HG03064 (cell line): ENCODE data around the gene LAMA1.

Experiments used
- ATAC-seq: cut with Tn5 transposase; IDR thresholded peaks from one replicate; pipeline ENCODE4 v1.9.1; 2021; ENCODE audit warnings: low read depth; ENCODE audit not compliant: unreplicated experiment

LAMA1 gene

GRCh38 chr18:7062811-7063210, 54.8 kb downstream of the LAMA1 start:
- ATAC-seq: no peak

DNA sequence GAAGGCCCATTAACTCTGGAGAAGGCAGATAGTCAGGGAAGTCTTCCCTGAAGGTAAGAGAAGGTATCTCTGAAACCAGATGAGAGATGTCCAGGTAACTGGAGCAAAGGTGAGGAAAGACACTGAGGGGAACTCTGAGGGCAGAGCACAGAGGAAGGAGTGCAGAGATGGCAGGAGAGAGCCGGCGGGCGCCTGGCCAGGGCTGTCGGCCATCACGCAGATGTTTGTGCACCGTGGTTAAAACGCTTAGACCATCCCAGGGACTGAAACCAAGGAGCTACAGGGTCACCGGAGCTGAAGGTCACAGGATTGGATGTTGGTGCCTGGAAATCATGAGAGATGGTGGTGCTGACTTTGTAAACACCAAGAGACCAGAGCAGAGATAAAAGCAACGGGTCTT, 55.4 kb downstream of the LAMA1 start:
- no peak for ATAC-seq

GRCh38 chr18:7059276-7059675, 58.3 kb downstream of the LAMA1 start:
- ATAC-seq: no peak

DNA sequence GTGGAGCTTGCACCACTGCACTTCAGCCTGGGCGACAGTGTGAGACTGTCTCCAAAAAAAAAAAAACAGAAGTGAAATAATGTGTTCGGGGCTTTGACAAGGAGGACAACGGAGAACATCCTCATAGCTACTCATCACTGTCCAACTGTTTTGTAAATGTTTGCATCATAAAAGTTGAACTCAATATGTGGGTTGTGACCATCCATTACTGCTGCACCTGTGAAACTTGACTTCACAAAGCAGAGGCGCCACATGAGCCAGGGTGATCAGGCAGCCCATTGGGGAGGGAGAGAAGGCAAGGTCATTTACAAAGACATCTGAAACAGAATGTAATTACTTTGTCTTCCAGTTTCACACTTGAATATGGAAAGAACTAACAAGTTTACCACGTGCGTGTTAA, 61.6 kb downstream of the LAMA1 start:
- ATAC-seq: no peak

- no peak for ATAC-seq
Observed at GRCh38 chr18:7049951-7050350, 67.6 kb downstream of the LAMA1 start.

DNA sequence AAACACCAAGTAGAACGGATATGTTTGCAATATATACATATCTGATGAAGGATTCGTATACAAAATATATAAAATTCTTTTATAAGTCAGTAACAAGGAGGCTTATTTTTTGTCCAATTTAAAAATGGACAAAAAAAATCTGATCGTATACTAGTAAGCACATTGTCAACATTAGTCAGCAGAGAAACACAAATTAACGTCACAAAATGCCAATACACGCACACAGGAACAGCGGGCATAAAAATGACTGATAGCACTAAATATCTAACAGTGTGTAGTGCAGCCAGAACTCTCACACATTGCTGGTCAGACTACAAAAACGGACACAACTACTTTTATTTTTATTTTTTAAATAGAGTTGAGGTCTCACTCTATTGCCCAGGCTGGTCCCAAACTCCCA, 69.5 kb downstream of the LAMA1 start:
- no peak for ATAC-seq

DNA sequence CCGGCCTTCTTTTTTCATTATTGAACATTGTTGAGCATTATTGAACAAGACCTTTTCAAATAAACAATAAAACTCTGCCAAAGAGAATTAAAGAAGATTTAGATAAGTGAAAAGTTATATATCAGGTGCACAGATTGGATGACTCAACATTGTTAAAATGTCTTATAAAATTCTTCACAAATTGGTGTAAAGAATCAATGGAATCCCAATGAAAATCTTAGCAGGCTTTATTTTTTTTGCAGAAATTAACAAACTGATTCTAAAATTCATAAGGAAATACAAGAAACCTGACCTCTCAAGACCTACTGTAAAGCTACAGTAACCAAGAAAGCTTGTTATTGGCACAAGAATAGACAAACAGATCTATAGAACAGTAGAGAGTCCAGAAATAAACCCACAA, 70.3 kb downstream of the LAMA1 start:
- ATAC-seq: no peak

GRCh38 chr18:7038330-7038851, 79.2 kb downstream of the LAMA1 start:
- no peak for ATAC-seq

DNA sequence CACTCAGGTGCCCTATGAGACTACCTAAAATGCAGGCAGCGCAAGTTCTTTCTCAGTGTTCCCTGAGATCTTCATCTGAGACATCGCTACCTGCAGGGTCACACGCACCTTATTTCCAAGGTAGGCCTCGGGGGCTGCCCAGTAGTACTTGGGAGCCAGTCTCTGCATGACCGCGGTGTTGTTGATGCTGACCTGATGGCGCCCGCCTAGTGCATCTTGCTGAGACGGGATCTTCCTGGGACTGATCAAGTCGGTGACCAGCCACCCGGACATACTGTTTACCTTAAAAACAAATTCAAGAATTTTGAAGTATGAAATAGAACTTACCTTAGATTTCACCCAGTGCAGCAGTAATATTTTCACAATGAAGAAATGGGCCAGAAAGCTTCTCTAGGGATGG, 80.1 kb downstream of the LAMA1 start:
- ATAC-seq: no peak

DNA sequence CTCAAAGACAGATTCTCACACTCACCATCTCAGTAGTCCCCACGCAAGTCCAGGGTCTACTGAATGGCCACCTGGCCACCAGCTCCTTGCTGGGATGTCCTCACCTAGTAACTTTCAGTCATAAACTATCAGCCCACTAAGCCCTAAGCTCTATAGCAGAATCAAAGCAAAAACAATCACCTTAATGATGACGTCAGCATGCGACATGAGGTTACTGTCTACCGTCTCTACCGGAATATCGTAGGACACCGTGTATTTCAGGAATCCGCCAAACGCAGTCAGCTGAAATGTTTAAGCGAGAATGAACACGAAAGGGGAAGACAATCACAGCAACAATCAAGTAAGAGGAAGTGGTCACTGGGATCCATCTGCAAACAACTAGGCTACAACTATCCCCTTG, 81.8 kb downstream of the LAMA1 start:
- ATAC-seq: no peak

GRCh38 chr18:7034924-7035323, 82.7 kb downstream of the LAMA1 start:
- no peak for ATAC-seq

- ATAC-seq: no peak
Observed at GRCh38 chr18:7032537-7032936, 85.1 kb downstream of the LAMA1 start.

DNA sequence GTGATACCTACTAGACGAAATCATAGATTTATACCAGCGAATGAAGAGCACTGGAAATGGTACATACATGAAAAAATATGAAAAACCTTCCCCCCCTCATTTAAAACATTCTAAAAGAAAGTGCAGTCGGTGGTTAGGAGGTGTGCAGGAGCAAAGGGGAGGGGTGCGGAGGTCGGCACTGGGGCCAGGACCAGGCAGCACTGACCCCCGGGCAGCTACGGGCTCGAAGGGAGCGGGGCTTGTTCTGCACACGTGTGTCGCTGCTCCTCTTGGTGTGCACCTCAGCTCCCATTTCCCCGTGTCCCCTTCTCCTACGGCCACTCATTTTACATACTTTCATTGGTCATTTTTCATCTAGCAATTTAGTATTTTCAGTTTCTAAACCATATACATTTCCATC, 89.0 kb downstream of the LAMA1 start:
- no peak for ATAC-seq

GRCh38 chr18:7025194-7025593, 92.4 kb downstream of the LAMA1 start:
- no peak for ATAC-seq

- no peak for ATAC-seq
Observed at GRCh38 chr18:7023581-7023980, 94.0 kb downstream of the LAMA1 start.

DNA sequence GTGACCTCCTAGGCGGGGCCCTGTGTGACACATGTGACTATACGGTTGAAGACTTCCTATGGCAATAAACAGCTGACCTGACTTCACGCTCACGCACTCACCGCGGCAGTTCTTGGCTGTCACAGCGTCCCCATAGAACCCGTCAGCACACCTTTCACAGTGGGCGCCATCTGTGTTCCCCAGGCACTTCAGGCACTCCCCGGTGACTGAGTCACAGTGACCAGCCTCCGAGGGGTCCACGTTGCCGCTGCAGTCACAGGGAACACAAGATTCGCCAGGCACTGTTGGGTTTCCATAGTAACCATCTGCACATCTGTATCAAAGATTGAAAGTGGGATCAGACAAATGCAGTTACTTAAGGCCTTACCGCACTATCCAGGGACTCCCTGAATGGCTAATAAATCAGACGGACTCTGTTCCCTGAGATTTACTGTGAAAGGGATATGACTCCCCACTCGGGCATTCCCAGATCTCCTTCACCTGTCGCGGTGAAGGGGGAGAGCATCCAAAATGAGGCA, 94.5 kb downstream of the LAMA1 start:
- no peak for ATAC-seq

GRCh38 chr18:7021994-7022840, 95.4 kb downstream of the LAMA1 start:
- no peak for ATAC-seq

DNA sequence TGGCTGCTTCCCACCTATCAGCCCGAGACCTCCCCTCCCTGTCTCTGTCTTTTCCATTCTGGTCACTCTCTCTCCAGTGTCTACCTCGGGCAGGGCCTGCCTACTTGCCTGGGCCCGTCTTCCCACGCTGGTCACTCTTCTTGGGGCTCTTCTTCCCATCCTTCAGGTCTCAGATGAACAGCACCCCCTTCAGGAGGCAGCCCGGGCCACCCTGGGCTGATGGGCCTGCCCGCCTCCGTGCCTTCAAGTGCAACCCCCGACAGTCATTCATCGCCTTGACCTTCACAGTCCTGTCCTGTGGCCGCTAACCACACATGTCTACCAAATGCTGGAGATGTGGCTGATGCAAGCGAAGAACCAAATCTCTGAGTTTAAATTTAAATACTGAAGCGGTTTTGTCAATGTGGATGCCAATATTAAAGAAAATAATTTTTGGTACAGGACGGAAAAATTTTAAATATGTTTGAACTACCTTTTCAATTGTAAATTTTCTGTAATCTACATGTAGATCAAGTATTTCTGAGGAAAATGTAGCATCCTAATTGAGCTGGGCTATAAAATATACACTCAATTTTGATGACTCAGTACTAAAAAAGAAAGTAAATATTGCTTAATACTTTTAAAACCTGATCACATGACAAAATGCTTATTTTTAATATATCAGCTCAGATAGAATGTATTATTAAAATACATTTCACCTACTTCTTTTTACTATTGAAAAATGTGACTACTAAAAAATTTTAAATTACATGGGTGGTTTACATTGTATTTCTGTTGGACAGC, 96.4 kb downstream of the LAMA1 start:
- ATAC-seq: no peak

DNA sequence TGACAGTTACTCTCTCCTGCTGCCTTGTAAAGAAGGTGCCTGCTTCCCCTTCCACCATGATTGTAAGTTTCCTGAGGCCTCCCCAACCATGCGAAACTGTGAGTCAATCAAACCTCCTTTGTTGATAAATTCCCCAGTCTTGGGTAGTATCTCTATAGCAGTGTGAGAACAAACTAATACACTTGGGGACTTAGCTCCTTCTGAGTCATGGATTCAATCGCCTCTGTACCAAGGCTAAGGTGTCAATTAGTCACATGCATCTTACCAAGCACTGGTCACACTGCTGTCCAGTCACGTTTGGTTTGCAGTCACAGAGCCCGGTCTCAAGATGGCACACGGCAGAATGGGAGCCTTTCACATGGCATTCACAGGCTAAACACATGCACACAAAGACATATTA, 100.6 kb downstream of the LAMA1 start:
- ATAC-seq: no peak

- no peak for ATAC-seq
Observed at GRCh38 chr18:7011142-7011541, 106.5 kb downstream of the LAMA1 start.

DNA sequence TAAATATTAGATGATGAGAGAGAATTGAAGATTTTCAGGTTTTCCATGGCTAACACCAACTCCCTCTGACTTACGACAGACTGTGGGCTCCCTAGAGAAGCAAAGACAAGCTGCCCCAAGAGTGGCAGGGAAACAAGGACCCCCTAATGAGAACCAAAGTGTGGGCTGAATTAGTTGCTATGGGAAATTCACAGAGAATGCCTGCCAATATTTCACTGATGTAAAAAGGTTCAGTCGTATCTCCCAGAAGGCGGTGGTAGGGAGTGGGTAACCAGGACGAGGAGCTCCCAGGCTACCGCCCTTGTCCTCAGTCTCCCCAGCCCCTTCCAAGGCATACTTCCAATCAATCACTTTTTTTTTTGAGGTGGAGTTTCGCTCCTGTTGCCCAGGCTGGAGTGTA, 113.6 kb downstream of the LAMA1 start:
- ATAC-seq: no peak

DNA sequence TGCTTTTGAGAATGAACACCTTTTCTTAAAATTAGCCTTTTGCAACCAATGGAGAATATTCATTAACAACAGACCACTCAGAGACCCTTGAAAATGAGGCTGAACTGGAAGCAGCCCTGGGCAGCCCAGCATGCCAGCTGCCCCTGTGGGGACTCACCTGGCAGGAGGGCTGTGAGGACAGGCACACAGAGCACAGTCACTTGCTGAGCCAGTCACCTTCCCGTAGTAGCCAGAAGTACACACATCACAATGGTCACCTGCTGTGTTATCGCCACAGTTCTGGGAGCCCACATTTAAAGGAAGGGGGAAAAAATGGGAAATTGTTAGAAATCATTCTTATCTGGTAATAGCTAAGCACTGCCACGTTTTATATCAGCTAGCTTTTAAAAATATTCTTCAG, 115.5 kb downstream of the LAMA1 start:
- no peak for ATAC-seq
